SK-N-SH (cell line): ENCODE data around the gene SPAG9. TPM values are rescaled to one million over a fixed set of nuclear protein-coding genes. Genes with fewer than 3 reads are reported as not detected.

Experiments used
- CTCF ChIA-PET: fragments of 300-600, 350-600 bp; formaldehyde crosslinking; extraction: SDS; loops from one replicate; lab custom pipeline; 2021; lab: Yijun Ruan, JAX
- POLR2A ChIA-PET: fragments of 350-600 bp; sonication (Branson Sonifier 250); formaldehyde crosslinking; extraction: SDS; loops from one replicate; lab custom pipeline; 2020; ENCODE audit warnings: antibody characterized with exemption, inconsistent platforms; lab: Yijun Ruan, JAX
- DNase-seq: peaks from one replicate; pipeline ENCODE4 v3.0.0; 2012
- H2AFZ ChIP-seq: fragments of 200-600 bp; sonication (generic); 2 replicates; pipeline ENCODE4 v1.8.1; 2016; ENCODE audit warnings: antibody characterized with exemption, mild to moderate bottlenecking, low read depth
- H3F3A ChIP-seq: fragments of 200-600 bp; sonication (generic); replicated peaks from 2 replicates; pipeline ENCODE3; 2016; ENCODE audit warnings: antibody characterized with exemption, mild to moderate bottlenecking; ENCODE audit not compliant: insufficient read depth
- H3K27ac ChIP-seq, 2 experiments: fragments of 200-500 bp in 1 of 2; fragments of 200-600 bp in 1 of 2; sonication (Bioruptor generic) in 1 of 2; sonication (generic), shearing (Covaris generic) in 1 of 2; 2 replicates each; pipeline versions ENCODE4 v1.5.1 to v1.6.1; 2014 to 2016; ENCODE audit warnings: low read depth in 2 of 2, inconsistent platforms in 1 of 2, low read length in 1 of 2, mild to moderate bottlenecking in 1 of 2, mixed read lengths in 1 of 2
- H3K27me3 ChIP-seq: fragments of 200-600 bp; sonication (generic), shearing (Covaris generic); 2 replicates; pipeline ENCODE4 v1.6.1; 2016; ENCODE audit warnings: mixed run types; ENCODE audit not compliant: insufficient read depth
- H3K36me3 ChIP-seq, 2 experiments: fragments of 200-500 bp in 1 of 2; fragments of 200-600 bp in 1 of 2; sonication (Bioruptor generic) in 1 of 2; sonication (generic) in 1 of 2; replicated peaks in 1 of 2; 2 replicates each; pipeline versions ENCODE3 to v1.5.1; 2014 to 2016; ENCODE audit warnings: low read length in 1 of 2, mild to moderate bottlenecking in 1 of 2; ENCODE audit not compliant: insufficient read depth in 2 of 2, control insufficient read depth in 1 of 2
- H3K4me1 ChIP-seq, 2 experiments: fragments of 200-500 bp in 1 of 2; fragments of 200-600 bp in 1 of 2; sonication (Bioruptor generic) in 1 of 2; sonication (generic), shearing (Covaris generic) in 1 of 2; 2 replicates each; pipeline versions ENCODE4 v1.5.1 to v1.6.1; 2014 to 2016; ENCODE audit warnings: low read depth in 1 of 2, low read length in 1 of 2, mixed run types in 1 of 2; ENCODE audit not compliant: insufficient read depth in 2 of 2, control insufficient read depth in 1 of 2
- H3K4me2 ChIP-seq: fragments of 200-600 bp; sonication (generic), shearing (Covaris generic); 2 replicates; pipeline ENCODE4 v1.6.1; 2017; ENCODE audit warnings: mixed run types
- H3K4me3 ChIP-seq, 2 experiments: fragments of 200-500 bp in 1 of 2; fragments of 200-600 bp in 1 of 2; sonication (Bioruptor generic) in 1 of 2; sonication (generic), shearing (Covaris generic) in 1 of 2; 2 replicates each; pipeline versions ENCODE4 v1.5.1 to v1.8.1; 2014 to 2016; ENCODE audit warnings: low read depth in 2 of 2, inconsistent platforms in 1 of 2, low read length in 1 of 2, mild to moderate bottlenecking in 1 of 2, mixed read lengths in 1 of 2, moderate library complexity in 1 of 2
- H3K79me2 ChIP-seq: fragments of 200-600 bp; sonication (generic); 2 replicates; pipeline ENCODE4 v1.8.1; 2017; ENCODE audit warnings: mild to moderate bottlenecking; ENCODE audit not compliant: insufficient read depth
- H3K9ac ChIP-seq: fragments of 200-600 bp; sonication (generic); 2 replicates; pipeline ENCODE4 v1.6.1; 2017; ENCODE audit warnings: mixed run types
- H3K9me2 ChIP-seq: fragments of 200-600 bp; sonication (generic); 2 replicates; pipeline ENCODE4 v1.6.1; 2017; ENCODE audit warnings: mixed run types
- H3K9me3 ChIP-seq: fragments of 200-600 bp; sonication (generic); 2 replicates; pipeline ENCODE4 v1.6.1; 2017; ENCODE audit warnings: mixed run types, mild to moderate bottlenecking, moderate library complexity
- H4K20me1 ChIP-seq: fragments of 200-600 bp; sonication (generic); 2 replicates; pipeline ENCODE4 v1.6.1; 2017; ENCODE audit warnings: mild to moderate bottlenecking, mixed run types; ENCODE audit not compliant: insufficient read depth
- CHD2 ChIP-seq: fragments of 150-350 bp; IDR thresholded peaks from 2 replicates; pipeline ENCODE4 v1.6.1; 2018; ENCODE audit warnings: low read length; ENCODE audit not compliant: partially characterized antibody
- ELF1 ChIP-seq: IDR thresholded peaks from 2 replicates; pipeline ENCODE4 v1.4.0; 2012
- EP300 ChIP-seq, 2 experiments: IDR thresholded peaks; 2 replicates each; pipeline versions ENCODE4 v1.4.0 to v1.6.1; 2012; ENCODE audit warnings: borderline replicate concordance in 1 of 2, low read depth in 1 of 2, low read length in 1 of 2
- MEF2A ChIP-seq: IDR thresholded peaks from 2 replicates; pipeline ENCODE4 v1.4.0; 2012; ENCODE audit warnings: low read depth, borderline replicate concordance
- MXI1 ChIP-seq: IDR thresholded peaks from 2 replicates; pipeline ENCODE4 v1.6.1; 2012; ENCODE audit warnings: mild to moderate bottlenecking, low read depth, low read length, improper control_type of control experiment
- NFIC ChIP-seq: IDR thresholded peaks from 2 replicates; pipeline ENCODE4 v1.4.0; 2012; ENCODE audit warnings: borderline replicate concordance
- NRF1 ChIP-seq: IDR thresholded peaks from 2 replicates; pipeline ENCODE4 v1.6.1; 2012; ENCODE audit warnings: low read depth, mild to moderate bottlenecking, low read length
- POLR2AphosphoS5 ChIP-seq: IDR thresholded peaks from 2 replicates; pipeline ENCODE4 v1.6.1; 2012; ENCODE audit warnings: low read depth, low read length
- RFX5 ChIP-seq: IDR thresholded peaks from 2 replicates; pipeline ENCODE4 v1.6.1; 2012; ENCODE audit warnings: mild to moderate bottlenecking, improper control_type of control experiment, low read length
- TCF12 ChIP-seq: IDR thresholded peaks from 2 replicates; pipeline ENCODE4 v1.4.0; 2012
- TEAD4 ChIP-seq: IDR thresholded peaks from 2 replicates; pipeline ENCODE4 v1.4.0; 2012; ENCODE audit warnings: mild to moderate bottlenecking, borderline replicate concordance; ENCODE audit not compliant: insufficient read depth
- whole genome bisulfite sequencing: methylation state at CpG from one replicate; pipeline ENCODE4 v1.1.6; 2017; ENCODE audit warnings: low lambda C conversion rate; 5-methylcytosine and 5-hydroxymethylcytosine counted together
- polyA plus RNA-seq, 3 experiments: library from polyadenylated mRNA; depleted of rRNA; stranded (reverse); fragments of >200 nt; gene quantifications; 2 replicates each; pipeline ENCODE4 v1.2.3, GENCODE V29; 2012
- TF ChIP-seq, protein P1 (sequence below): IDR thresholded peaks from 2 replicates; pipeline ENCODE4 v1.6.1; 2012; ENCODE audit warnings: mild to moderate bottlenecking, low read depth, low read length, moderate library complexity

The SPAG9 gene
- polyA plus RNA-seq, 1 of the 3 experiments (the other 2 are of a cell fraction) = 32.1 TPM

- no peak for TF ChIP-seq TEAD4
- no peak for TF ChIP-seq EP300 (IDR thresholded peaks at IDR 0.05; ENCODE audit: borderline replicate concordance in 1 of 2, low read depth in 1 of 2, low read length in 1 of 2)
- TF ChIP-seq, protein P1, sequence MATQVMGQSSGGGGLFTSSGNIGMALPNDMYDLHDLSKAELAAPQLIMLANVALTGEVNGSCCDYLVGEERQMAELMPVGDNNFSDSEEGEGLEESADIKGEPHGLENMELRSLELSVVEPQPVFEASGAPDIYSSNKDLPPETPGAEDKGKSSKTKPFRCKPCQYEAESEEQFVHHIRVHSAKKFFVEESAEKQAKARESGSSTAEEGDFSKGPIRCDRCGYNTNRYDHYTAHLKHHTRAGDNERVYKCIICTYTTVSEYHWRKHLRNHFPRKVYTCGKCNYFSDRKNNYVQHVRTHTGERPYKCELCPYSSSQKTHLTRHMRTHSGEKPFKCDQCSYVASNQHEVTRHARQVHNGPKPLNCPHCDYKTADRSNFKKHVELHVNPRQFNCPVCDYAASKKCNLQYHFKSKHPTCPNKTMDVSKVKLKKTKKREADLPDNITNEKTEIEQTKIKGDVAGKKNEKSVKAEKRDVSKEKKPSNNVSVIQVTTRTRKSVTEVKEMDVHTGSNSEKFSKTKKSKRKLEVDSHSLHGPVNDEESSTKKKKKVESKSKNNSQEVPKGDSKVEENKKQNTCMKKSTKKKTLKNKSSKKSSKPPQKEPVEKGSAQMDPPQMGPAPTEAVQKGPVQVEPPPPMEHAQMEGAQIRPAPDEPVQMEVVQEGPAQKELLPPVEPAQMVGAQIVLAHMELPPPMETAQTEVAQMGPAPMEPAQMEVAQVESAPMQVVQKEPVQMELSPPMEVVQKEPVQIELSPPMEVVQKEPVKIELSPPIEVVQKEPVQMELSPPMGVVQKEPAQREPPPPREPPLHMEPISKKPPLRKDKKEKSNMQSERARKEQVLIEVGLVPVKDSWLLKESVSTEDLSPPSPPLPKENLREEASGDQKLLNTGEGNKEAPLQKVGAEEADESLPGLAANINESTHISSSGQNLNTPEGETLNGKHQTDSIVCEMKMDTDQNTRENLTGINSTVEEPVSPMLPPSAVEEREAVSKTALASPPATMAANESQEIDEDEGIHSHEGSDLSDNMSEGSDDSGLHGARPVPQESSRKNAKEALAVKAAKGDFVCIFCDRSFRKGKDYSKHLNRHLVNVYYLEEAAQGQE = peak; percentile 92
- no peak for TF ChIP-seq TCF12
- TF ChIP-seq POLR2AphosphoS5 = no peak
- TF ChIP-seq CHD2 = no peak
- TF ChIP-seq MEF2A = no peak
- TF ChIP-seq ELF1 = 0 out of 2 replicates have a peak, but pooled peaks have one; percentile 20
- no peak for TF ChIP-seq RFX5
Measured at GRCh38 chr17:51119415-51120356, 982 bp downstream of the SPAG9 start (continued).

- DNase-seq = peak; percentile 25
- H3K27ac ChIP-seq = no peak overlapping the region
- peak; percentile 85 for TF ChIP-seq MXI1
- no peak for TF ChIP-seq NRF1
- TF ChIP-seq ELF1 = no peak
- TF ChIP-seq NFIC = peak; percentile 35; the same call in 1 of the 2 replicates
- 77% methylated on average over 14 of the region's 14 CpGs for WGBS
- POLR2A ChIA-PET = interaction anchor here (0.9 to 2.2 kb wide), 2 partner anchors 252 kb away, joined by 3 to 7 read pairs; partner anchors contain the start of gene TOB1
- no peaks in the 10 kb centered on the region for H3K27me3 ChIP-seq
- H3K9ac ChIP-seq = peak overlapping the region; percentile 96; the same call in 1 of the 2 replicates
- CTCF ChIA-PET = interaction anchor here (0.9 to 3.9 kb wide), 7 partner anchors 9 to 266 kb away, joined by 3 to 25 read pairs (median 5); partner anchors contain the start of gene NME1
- peak overlapping the region; percentile 87 for H3K4me2 ChIP-seq
- peaks cover 10% of the 10 kb centered on the region for H3F3A ChIP-seq
- H4K20me1 ChIP-seq = peaks cover 65% of the 10 kb centered on the region
- H3K4me3 ChIP-seq = peak overlapping the region; percentile 73 to 86; a peak in 3 of 4 replicates
- peaks cover 70% of the 10 kb centered on the region for H3K79me2 ChIP-seq
- no peaks in the 10 kb centered on the region for H3K9me3 ChIP-seq
- H3K9me2 ChIP-seq = no peaks in the 10 kb centered on the region
- no peak overlapping the region for H2AFZ ChIP-seq
- H3K36me3 ChIP-seq = peaks cover 0 to 15% of the 10 kb centered on the region in 2 experiments
- H3K4me1 ChIP-seq = peaks cover 9 to 12% of the 10 kb centered on the region in 2 experiments
Measured at GRCh38 chr17:51118330-51119195, 2.1 kb downstream of the SPAG9 start.
